ENCODE results near the gene PLAC9. TPM values are rescaled to one million over a fixed set of nuclear protein-coding genes. Genes with fewer than 3 reads are reported as not detected.

Gene PLAC9
- total RNA-seq, 1 donor from 2014 or later: not detected

DNA sequence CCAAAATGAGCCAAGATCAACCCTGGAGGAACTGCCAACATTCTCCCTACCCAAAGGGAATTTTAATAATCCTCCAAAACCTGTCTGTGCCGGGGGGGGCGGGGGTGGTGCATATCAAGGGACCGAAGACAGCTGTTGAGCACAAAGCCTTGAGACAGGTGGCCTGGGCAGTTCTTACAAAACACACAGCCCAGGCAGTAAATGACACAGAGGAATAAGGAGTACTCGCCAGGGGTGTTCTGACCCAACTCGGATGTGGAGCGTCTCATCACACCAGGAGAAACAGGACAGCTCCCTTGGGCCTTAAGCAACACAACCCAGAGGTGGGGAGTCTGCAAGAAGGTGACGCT lies 35.6 kb downstream of the PLAC9 start:
- H3K4me1 Mint-ChIP-seq: peaks cover 9% of the 10 kb centered on the region
- H3K9me3 Mint-ChIP-seq: no peaks in the 10 kb centered on the region
- DNase-seq (no peak), ATAC-seq (ENCODE audit: low read depth) (no peak)
- POLR2A ChIA-PET: no interaction called here
- TF ChIP-seq, protein P1, sequence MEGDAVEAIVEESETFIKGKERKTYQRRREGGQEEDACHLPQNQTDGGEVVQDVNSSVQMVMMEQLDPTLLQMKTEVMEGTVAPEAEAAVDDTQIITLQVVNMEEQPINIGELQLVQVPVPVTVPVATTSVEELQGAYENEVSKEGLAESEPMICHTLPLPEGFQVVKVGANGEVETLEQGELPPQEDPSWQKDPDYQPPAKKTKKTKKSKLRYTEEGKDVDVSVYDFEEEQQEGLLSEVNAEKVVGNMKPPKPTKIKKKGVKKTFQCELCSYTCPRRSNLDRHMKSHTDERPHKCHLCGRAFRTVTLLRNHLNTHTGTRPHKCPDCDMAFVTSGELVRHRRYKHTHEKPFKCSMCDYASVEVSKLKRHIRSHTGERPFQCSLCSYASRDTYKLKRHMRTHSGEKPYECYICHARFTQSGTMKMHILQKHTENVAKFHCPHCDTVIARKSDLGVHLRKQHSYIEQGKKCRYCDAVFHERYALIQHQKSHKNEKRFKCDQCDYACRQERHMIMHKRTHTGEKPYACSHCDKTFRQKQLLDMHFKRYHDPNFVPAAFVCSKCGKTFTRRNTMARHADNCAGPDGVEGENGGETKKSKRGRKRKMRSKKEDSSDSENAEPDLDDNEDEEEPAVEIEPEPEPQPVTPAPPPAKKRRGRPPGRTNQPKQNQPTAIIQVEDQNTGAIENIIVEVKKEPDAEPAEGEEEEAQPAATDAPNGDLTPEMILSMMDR (IDR thresholded peaks at IDR 0.05): no peak
- H3K27ac Mint-ChIP-seq: no peak overlapping the region
- no peaks in the 10 kb centered on the region for H3K27me3 Mint-ChIP-seq
- H3K4me3 Mint-ChIP-seq: no peak overlapping the region
- intact Hi-C loops (cut with micrococcal nuclease): loop anchor here (2.0 kb wide), 2 partner anchors 19 to 37 kb away; partner anchors contain the start of gene ANXA11
- CTCF ChIA-PET: interaction anchor here (2.5 to 3.3 kb wide), 2 partner anchors 24 to 54 kb away, joined by 9 to 13 read pairs; no protein-coding TSS in a partner anchor
- H3K36me3 Mint-ChIP-seq (ENCODE audit: low read depth): peaks cover 84% of the 10 kb centered on the region

DNA sequence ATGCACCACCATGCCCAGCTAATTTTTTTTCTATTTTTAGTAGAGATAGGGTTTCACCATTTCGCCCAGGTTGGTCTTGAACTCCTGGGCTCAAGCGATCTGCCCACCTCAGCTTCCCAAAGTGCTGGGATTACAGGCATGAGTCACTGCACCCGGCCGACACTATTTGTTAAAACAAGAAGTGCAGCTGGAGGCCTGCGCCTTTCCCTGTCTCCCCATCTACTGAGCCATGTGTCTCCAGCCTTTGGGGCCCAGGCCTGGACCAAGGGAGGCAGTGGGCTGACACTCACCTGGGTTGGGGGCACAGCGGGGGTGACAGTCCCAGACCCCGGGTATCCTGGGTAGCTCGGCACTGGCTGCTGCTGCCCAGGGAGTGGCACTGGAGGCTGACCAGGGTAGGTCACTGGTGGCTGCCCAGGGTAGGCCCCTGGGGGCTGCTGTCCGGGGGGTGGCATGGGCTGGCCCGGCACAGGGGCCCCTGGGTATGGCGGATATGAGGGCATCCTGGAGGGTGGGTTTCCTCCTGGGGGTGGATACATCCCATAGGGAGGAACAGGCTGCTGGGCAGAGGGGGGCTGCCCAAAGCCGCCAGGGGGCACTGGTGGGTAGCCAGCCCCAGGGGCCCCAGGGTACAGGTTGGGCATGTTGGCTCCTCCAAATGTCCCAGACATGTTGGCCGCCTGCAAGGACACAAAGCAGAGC lies 36.3 kb downstream of the PLAC9 start:
- intact Hi-C loops (cut with micrococcal nuclease): loop anchor here (1.0 to 2.0 kb wide), 3 partner anchors 18 to 53 kb away; partner anchors contain the start of gene ANXA11
- TF ChIP-seq, protein P1 (IDR thresholded peaks at IDR 0.05): no peak
- CTCF ChIA-PET: interaction anchor here (2.5 to 3.3 kb wide), 2 partner anchors 25 to 53 kb away, joined by 9 to 13 read pairs; no protein-coding TSS in a partner anchor
- no peak for DNase-seq
- no peak overlapping the region for H3K27ac Mint-ChIP-seq
- peaks cover 80% of the 10 kb centered on the region for H3K36me3 Mint-ChIP-seq (ENCODE audit: low read depth)
- POLR2A ChIA-PET: no interaction called here
- no peak overlapping the region for H3K4me3 Mint-ChIP-seq
- no peaks in the 10 kb centered on the region for H3K9me3 Mint-ChIP-seq
- peak; percentile 34 for ATAC-seq (ENCODE audit: low read depth)
- H3K4me1 Mint-ChIP-seq: peaks cover 9% of the 10 kb centered on the region
- no peaks in the 10 kb centered on the region for H3K27me3 Mint-ChIP-seq

DNA sequence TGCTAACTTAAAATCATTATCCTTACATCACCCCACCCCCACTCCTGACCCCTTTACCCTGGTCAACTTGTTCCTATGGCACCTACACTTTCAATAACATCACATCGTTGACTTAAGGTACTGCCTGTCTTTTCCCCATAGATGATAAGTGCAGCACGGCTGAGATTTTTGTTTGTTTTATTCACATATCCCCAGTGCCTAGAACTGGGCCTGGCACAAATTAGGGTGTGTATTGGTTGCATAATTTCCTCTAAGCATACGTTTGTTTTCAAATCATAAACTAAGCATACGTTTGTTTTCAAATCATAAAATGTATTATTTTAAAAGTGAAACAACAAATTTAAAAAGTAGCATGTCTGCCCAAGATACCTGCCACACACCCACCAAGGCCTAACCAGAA lies 37.5 kb downstream of the PLAC9 start:
- Mint-ChIP-seq H3K36me3 (ENCODE audit: low read depth) (peaks cover 70% of the 10 kb centered on the region), H3K27ac (no peak overlapping the region), H3K27me3 (no peaks in the 10 kb centered on the region), H3K9me3 (no peaks in the 10 kb centered on the region), H3K4me1 (peaks cover 9% of the 10 kb centered on the region), H3K4me3 (no peak overlapping the region)
- no peak for DNase-seq
- ChIA-PET CTCF (interaction anchor here (0.6 kb wide), 1 partner anchor 52 kb away, joined by 4 read pairs; no protein-coding TSS in a partner anchor), POLR2A (no interaction called here)
- intact Hi-C loops (cut with micrococcal nuclease): no loop called here
- TF ChIP-seq, protein P1 (IDR thresholded peaks at IDR 0.05): no peak
- ATAC-seq (ENCODE audit: low read depth): no peak

DNA sequence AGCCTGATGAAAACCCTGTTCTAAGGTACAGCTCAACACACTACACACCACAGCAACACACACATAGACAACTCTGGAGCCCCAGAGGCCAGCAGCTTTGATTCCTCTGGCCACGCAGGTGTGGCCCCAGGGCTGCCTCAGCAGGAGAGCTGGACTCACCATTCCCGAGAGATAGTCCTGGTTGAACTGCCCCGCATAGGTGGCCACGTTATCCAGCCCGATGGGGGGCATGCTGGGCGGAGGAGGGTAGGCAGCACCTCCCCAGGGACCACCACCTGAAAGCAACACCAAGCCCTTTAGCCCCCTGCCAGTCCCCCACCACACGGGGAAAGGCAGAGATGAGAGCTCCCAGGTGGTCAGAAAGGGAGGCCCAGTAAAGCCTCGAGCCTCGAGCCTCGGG lies 38.1 kb downstream of the PLAC9 start:
- peaks cover 8% of the 10 kb centered on the region for H3K4me1 Mint-ChIP-seq
- no peak overlapping the region for H3K27ac Mint-ChIP-seq
- POLR2A ChIA-PET: no interaction called here

DNA sequence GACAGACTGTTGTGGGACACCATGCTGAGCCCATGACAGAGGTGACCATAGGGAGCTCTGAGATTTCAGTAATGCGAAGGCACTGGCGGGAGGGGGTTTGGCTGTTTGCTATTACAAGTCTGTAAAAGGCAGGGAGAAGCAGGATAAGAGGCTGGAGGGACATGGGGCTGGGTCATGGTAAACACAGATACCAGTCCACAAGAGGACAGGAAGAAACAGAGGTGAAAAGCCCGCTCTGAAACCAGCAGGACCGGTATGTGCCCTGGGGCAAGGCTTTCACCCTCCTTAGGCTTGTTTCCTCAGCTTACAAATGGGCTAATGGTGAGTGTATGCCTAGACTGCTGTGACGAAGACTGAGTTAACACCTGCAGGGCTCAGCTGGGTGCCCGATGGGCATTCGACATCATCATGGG lies 38.7 kb downstream of the PLAC9 start:
- Mint-ChIP-seq H3K4me3 (no peak overlapping the region), H3K36me3 (ENCODE audit: low read depth) (peaks cover 61% of the 10 kb centered on the region), H3K27ac (no peak overlapping the region), H3K4me1 (peaks cover 2% of the 10 kb centered on the region), H3K27me3 (no peaks in the 10 kb centered on the region), H3K9me3 (no peaks in the 10 kb centered on the region)
- ATAC-seq (ENCODE audit: low read depth) (no peak), DNase-seq (no peak)
- TF ChIP-seq, protein P1 (IDR thresholded peaks at IDR 0.05): no peak
- POLR2A ChIA-PET: no interaction called here
- CTCF ChIA-PET: no interaction called here
- intact Hi-C loops (cut with micrococcal nuclease): no loop called here

More for the DNA sequence above, 38.1 kb downstream of the PLAC9 start:
- no peaks in the 10 kb centered on the region for H3K9me3 Mint-ChIP-seq
- no peaks in the 10 kb centered on the region for H3K27me3 Mint-ChIP-seq
- TF ChIP-seq, protein P1 (IDR thresholded peaks at IDR 0.05): no peak
- H3K36me3 Mint-ChIP-seq (ENCODE audit: low read depth): peaks cover 64% of the 10 kb centered on the region
- ATAC-seq (ENCODE audit: low read depth) (no peak), DNase-seq (no peak)
- no peak overlapping the region for H3K4me3 Mint-ChIP-seq
- intact Hi-C loops (cut with micrococcal nuclease): no loop called here
- CTCF ChIA-PET: no interaction called here

All from activated B cell treated with CpG ODN at 0.5 μM for 24 hours (primary cell).